ENCODE measurements around the gene POLD3. TPM values are rescaled to one million over a fixed set of nuclear protein-coding genes. Genes with fewer than 3 reads are reported as not detected.

The POLD3 gene
- total and polyA plus RNA-seq, 5 experiments from 2014 or later, result 12.0 to 17.4 (median 14.9) TPM

- DNase-seq (no peak), ATAC-seq (no peak)
- Mint-ChIP-seq H3K27me3 (no peaks in the 10 kb centered on the region), H3K27ac (no peak overlapping the region), H3K4me3 (no peak overlapping the region), H3K9me3 (no peaks in the 10 kb centered on the region), H3K36me3 (peaks cover 0 to 73% (median 49%) of the 10 kb centered on the region in 3 donors), H3K4me1 (no peaks in the 10 kb centered on the region)
- POLR2A ChIA-PET, result no interaction called here
These were observed 35.0 kb downstream of the POLD3 start for GRCh38 chr11:74627381-74627780.

- H3K27me3 Mint-ChIP-seq, result no peaks in the 10 kb centered on the region
- POLR2A ChIA-PET, result interaction anchor here (0.6 kb wide), 1 partner anchor 999 kb away, joined by 3 read pairs; no protein-coding TSS in a partner anchor
- no peak for DNase-seq
- ATAC-seq, result no peak
- H3K27ac Mint-ChIP-seq, result no peak overlapping the region
- no peak overlapping the region for H3K4me3 Mint-ChIP-seq
- H3K4me1 Mint-ChIP-seq, result no peaks in the 10 kb centered on the region
- H3K36me3 Mint-ChIP-seq, result peaks cover 0 to 84% (median 63%) of the 10 kb centered on the region in 3 donors
- no peaks in the 10 kb centered on the region for H3K9me3 Mint-ChIP-seq
These were observed 37.7 kb downstream of the POLD3 start for GRCh38 chr11:74630043-74630442.

DNA sequence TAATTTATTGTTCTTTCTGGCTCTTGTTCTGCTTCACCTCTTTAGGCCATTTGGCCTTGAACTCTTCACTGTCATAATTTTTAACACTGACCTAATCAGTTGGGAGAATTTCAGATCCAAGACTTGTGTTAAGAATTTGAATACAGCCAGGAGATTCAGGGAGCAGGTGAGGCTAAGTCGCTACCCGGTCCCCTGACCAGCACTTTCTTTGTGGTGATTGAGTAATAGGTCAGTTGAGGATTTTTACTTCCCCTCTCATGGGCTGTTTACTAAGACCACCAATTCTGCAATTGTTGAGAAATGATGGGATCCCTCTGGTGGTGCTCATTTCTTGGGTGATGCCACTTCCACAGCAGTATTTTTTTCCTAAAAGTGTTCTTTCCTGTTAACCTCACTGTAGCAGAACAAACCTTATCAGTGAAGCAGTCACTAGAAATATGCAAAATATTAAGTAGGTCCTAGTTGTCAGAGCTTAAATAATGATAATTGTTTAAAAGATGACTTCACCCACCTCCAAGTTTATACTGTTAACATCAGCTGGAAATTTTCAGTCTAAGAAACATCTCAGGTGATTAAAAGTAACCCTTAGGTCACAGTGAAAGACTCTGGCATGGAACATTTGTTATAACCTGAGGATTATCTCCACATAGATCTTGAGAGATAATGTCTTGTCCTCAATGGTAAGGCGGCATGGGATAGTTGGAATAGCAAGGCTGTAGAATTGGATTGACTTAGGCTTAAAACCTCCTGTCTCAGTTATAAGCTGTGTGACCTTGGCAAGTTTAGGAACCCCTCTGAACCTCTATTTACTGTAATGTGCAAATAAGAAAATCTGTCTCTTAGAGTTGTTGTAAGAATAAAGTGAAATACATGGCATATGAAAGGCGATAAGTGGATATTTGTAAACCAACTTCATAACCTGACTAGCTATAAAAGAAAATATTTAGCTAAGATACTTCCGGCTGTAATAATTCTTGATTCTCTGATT is 41.3 kb downstream of the POLD3 start:
- Mint-ChIP-seq H3K27me3 (no peaks in the 10 kb centered on the region), H3K4me1 (no peaks in the 10 kb centered on the region), H3K4me3 (no peak overlapping the region), H3K9me3 (no peaks in the 10 kb centered on the region), H3K36me3 (peaks cover 5 to 92% (median 70%) of the 10 kb centered on the region in 3 donors), H3K27ac (no peak overlapping the region)
- POLR2A ChIA-PET, result no interaction called here
- DNase-seq, result no peak
- no peak for ATAC-seq

- POLR2A ChIA-PET, result no interaction called here
- no peak for DNase-seq
These were observed 42.2 kb downstream of the POLD3 start for GRCh38 chr11:74634537-74634936.

DNA sequence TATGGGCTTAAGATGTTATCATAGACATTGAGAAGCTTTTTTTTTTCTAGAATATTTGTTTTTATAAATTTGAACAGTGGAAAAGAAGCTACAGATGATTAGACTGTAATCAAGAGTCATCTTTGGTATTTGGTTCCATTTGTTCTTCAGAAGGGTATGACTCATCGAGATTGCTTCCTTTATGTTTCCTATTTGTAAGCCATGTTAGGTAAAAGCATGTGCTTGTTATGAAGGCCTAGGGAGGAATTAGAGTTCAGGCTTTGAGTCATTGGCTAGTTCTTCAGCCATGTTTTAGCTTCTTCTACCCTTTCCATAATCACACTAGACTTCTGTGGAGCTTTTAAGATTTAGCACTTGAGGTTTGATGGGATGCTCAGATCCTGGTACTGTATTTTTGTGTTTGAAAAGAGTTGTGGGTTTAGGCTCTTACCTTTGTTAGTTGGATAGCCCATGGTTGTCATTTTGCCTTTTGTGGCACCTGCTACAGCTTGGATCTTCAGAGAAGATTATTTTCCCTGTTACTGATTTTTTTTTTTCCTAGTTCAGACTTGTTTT is 44.3 kb downstream of the POLD3 start:
- H3K4me3 Mint-ChIP-seq, result no peak overlapping the region
- no peak for DNase-seq
- peaks cover 22 to 91% (median 63%) of the 10 kb centered on the region in 3 donors for H3K36me3 Mint-ChIP-seq
- H3K27ac Mint-ChIP-seq, result no peak overlapping the region
- no peaks in the 10 kb centered on the region for H3K4me1 Mint-ChIP-seq
- POLR2A ChIA-PET, result no interaction called here
- no peak for ATAC-seq
- H3K27me3 Mint-ChIP-seq, result no peaks in the 10 kb centered on the region
- H3K9me3 Mint-ChIP-seq, result no peaks in the 10 kb centered on the region

More at GRCh38 chr11:74634537-74634936, 42.2 kb downstream of the POLD3 start:
- no peak for ATAC-seq
- Mint-ChIP-seq H3K27me3 (no peaks in the 10 kb centered on the region), H3K9me3 (no peaks in the 10 kb centered on the region), H3K4me1 (no peaks in the 10 kb centered on the region), H3K4me3 (no peak overlapping the region), H3K27ac (no peak overlapping the region), H3K36me3 (peaks cover 6 to 90% (median 63%) of the 10 kb centered on the region in 3 donors)

DNA sequence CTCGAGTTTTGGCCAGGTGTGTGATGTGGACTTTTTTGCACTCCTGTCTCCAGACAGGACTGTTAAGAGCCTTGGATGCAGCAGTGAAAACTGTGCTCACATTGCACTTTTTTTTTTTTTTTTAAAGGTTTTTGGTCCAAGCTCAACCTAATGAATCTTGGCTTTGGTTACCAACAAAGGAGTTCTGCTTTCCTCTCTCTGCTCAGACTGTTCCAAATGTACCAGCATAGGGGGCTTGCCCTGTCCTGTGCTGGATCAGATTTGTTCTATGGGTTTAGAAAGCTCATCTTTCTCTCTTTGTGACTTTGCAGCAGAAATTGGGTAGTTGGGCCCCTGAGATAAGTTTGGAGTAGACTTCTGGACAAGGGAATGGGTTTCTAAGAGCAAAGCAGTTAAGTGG is 45.3 kb downstream of the POLD3 start:
- Mint-ChIP-seq H3K4me1 (no peaks in the 10 kb centered on the region), H3K27me3 (no peaks in the 10 kb centered on the region), H3K27ac (no peak overlapping the region), H3K9me3 (no peaks in the 10 kb centered on the region), H3K36me3 (peaks cover 23 to 90% (median 61%) of the 10 kb centered on the region in 3 donors), H3K4me3 (no peak overlapping the region)
- ATAC-seq (no peak), DNase-seq (no peak)
- POLR2A ChIA-PET, result interaction anchor here (0.7 kb wide), 1 partner anchor 563 kb away, joined by 5 read pairs; no protein-coding TSS in a partner anchor

DNA sequence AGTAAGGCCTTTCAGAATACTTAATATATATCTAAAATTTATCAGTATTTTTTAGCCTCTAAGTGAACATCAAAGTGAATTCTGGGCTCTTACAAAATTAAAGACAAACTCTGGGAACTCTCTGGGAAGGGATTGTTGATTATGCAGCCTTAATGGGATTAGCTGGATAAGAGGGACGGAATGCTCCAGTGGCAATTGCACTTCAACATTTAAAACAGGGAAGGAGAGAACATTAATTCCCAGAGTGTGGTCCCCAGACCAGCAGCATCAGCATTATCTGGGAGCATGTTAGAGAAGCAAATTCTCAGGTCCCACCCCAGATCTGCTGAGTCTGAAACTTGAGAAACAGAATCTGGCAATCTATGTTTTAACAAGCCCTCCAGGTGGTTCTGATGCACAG is 46.5 kb downstream of the POLD3 start:
- Mint-ChIP-seq H3K9me3 (no peaks in the 10 kb centered on the region), H3K36me3 (peaks cover 23 to 87% (median 52%) of the 10 kb centered on the region in 3 donors), H3K4me1 (peaks cover 0 to 2% (median 0%) of the 10 kb centered on the region in 4 donors), H3K4me3 (no peak overlapping the region), H3K27ac (no peak overlapping the region), H3K27me3 (no peaks in the 10 kb centered on the region)
- POLR2A ChIA-PET, result no interaction called here
- DNase-seq (no peak), ATAC-seq (no peak)

DNA sequence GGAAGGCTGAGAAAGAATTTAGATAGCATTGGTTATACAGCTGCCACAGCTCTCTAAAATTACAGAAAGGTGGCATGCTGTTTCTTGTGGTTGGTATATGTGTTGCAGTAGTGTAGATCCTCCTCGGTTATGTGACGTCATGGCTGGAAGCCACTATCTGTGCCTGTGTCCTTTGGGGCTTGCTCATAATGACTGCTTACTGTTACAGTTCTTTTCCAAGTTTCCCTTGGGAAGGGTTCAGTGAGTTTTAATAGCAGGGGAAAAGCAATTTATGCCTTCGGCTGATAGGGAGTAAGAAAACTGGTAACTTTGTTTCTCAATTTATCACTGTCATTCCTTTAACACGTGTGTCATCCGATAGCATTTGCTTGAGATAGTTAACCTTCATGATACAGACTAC is 47.2 kb downstream of the POLD3 start:
- Mint-ChIP-seq H3K27me3 (no peaks in the 10 kb centered on the region), H3K9me3 (no peaks in the 10 kb centered on the region), H3K4me3 (no peak overlapping the region), H3K4me1 (peaks cover 0 to 2% (median 0%) of the 10 kb centered on the region in 4 donors), H3K27ac (no peak overlapping the region), H3K36me3 (peaks cover 23 to 84% (median 51%) of the 10 kb centered on the region in 3 donors)
- DNase-seq (no peak), ATAC-seq (no peak)
- POLR2A ChIA-PET, result no interaction called here

DNA sequence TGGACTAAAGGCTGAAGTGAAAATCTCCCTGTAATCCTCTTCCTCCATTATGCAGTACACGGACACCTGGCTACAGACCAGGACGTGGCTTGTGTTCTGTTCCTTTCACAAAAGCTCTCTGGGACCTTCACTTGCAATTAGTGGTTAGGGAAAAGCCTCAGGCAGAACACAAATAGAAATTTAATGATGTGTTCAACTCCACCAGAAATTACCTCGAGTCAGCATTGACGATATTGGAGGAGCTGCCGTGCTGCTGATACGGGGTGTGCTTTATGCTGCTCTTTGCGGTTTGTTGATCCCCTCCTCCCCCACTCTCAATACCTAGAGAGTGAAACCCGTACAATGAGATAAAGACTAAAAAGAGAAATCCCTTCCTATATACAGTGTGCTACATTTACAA is 48.9 kb downstream of the POLD3 start:
- Mint-ChIP-seq H3K27me3 (no peaks in the 10 kb centered on the region), H3K4me1 (peaks cover 0 to 2% (median 0%) of the 10 kb centered on the region in 4 donors), H3K27ac (no peak overlapping the region), H3K9me3 (no peaks in the 10 kb centered on the region), H3K36me3 (peaks cover 18 to 73% (median 39%) of the 10 kb centered on the region in 3 donors), H3K4me3 (no peak overlapping the region)
- DNase-seq (no peak), ATAC-seq (no peak)
- POLR2A ChIA-PET, result no interaction called here

- H3K36me3 Mint-ChIP-seq, result peaks cover 18 to 69% (median 33%) of the 10 kb centered on the region in 3 donors
- POLR2A ChIA-PET, result no interaction called here
- no peak overlapping the region for H3K4me3 Mint-ChIP-seq
- no peaks in the 10 kb centered on the region for H3K9me3 Mint-ChIP-seq
- DNase-seq, result no peak
- no peak for ATAC-seq
- peaks cover 0 to 2% (median 0%) of the 10 kb centered on the region in 4 donors for H3K4me1 Mint-ChIP-seq
- H3K27ac Mint-ChIP-seq, result no peak overlapping the region
- no peaks in the 10 kb centered on the region for H3K27me3 Mint-ChIP-seq
These were observed 49.5 kb downstream of the POLD3 start for GRCh38 chr11:74641905-74642304.

GRCh38 chr11:74642912-74643311 is 50.5 kb downstream of the POLD3 start:
- Mint-ChIP-seq H3K27me3 (no peaks in the 10 kb centered on the region), H3K36me3 (peaks cover 18 to 61% (median 31%) of the 10 kb centered on the region in 3 donors), H3K9me3 (no peaks in the 10 kb centered on the region), H3K4me3 (no peak overlapping the region), H3K27ac (no peak overlapping the region), H3K4me1 (peaks cover 0 to 2% (median 0%) of the 10 kb centered on the region in 4 donors)
- POLR2A ChIA-PET, result no interaction called here
- no peak for DNase-seq
- ATAC-seq, result no peak

- no peaks in the 10 kb centered on the region for H3K9me3 Mint-ChIP-seq
- no peaks in the 10 kb centered on the region for H3K27me3 Mint-ChIP-seq
- DNase-seq (no peak), ATAC-seq (no peak)
- POLR2A ChIA-PET, result no interaction called here
- peaks cover 0 to 2% (median 0%) of the 10 kb centered on the region in 4 donors for H3K4me1 Mint-ChIP-seq
- H3K36me3 Mint-ChIP-seq, result peaks cover 18 to 58% (median 30%) of the 10 kb centered on the region in 3 donors
- no peak overlapping the region for H3K27ac Mint-ChIP-seq
- H3K4me3 Mint-ChIP-seq, result no peak overlapping the region
These were observed 51.7 kb downstream of the POLD3 start for GRCh38 chr11:74644081-74644480.

DNA sequence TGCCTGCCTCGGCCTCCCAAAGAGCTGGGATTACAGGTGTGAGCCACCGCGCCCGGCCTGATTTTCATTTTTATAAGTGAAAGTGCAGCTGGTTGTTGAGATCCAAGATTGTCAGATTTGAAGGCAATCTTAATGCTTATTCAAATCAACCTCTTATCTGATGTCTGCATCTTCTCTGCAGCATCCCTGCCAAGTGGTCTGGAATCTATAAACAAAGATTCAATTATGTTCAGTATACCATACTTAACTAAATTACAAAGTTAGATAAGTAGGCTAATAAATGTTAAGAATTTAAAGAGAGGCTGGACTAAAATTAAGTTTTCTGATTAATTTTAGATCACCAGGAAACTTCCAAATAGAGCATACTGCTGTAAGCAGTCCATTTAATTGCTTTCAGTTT is 53.8 kb downstream of the POLD3 start:
- no peak for DNase-seq
- Mint-ChIP-seq H3K9me3 (no peaks in the 10 kb centered on the region), H3K4me1 (peaks cover 0 to 3% (median under 1%) of the 10 kb centered on the region in 4 donors), H3K4me3 (no peak overlapping the region), H3K27ac (no peak overlapping the region), H3K27me3 (no peaks in the 10 kb centered on the region), H3K36me3 (peaks cover 12 to 45% (median 31%) of the 10 kb centered on the region in 3 donors)
- POLR2A ChIA-PET, result no interaction called here
- ATAC-seq, result no peak

Data from naive thymus-derived CD8-positive, alpha-beta T cell (primary cell).